H1 (cell line): Measurements from ENCODE around the gene RPS26. TPM values are rescaled to one million over a fixed set of nuclear protein-coding genes. Genes with fewer than 3 reads are reported as not detected.

Experiments
- polyA plus RNA-seq, 7 experiments: library from polyadenylated mRNA; depleted of rRNA in 3 of 7; stranded (reverse) in 5 of 7; unstranded in 2 of 7; fragments of >200 nt in 5 of 7; fragments of 200-250 nt in 2 of 7; gene quantifications; 1 replicate in 5 of 7; 2 replicates in 1 of 7; 4 replicates in 1 of 7; pipeline versions ENCODE4 v1.2.1 to v1.2.3, GENCODE V29; 2011 to 2013; ENCODE audit warnings: missing spikeins in 2 of 7, mixed read lengths in 2 of 7
- total RNA-seq: library from RNA; stranded (reverse); fragmentation: NEBNext Ultra II Directional; extraction: Animal tissue kit (Norgen Biotek cat#: 25700); gene quantifications from 2 replicates; pipeline ENCODE4 v1.2.1, GENCODE V29; 2021
- TF ChIP-seq, protein P1 (sequence below): fragments of 300-600 bp; sonication (generic); IDR thresholded peaks from 2 replicates; pipeline ENCODE4 v1.7.1; 2012; ENCODE audit warnings: low read length, moderate library complexity, mild to moderate bottlenecking, inconsistent platforms; ENCODE audit not compliant: insufficient replicate concordance

The RPS26 gene
- total and polyA plus RNA-seq, 2 of the 8 experiments (the other 6 are each of a cell fraction or from before 2014, with no cell fraction given), result 53.4 to 1,922 TPM

DNA sequence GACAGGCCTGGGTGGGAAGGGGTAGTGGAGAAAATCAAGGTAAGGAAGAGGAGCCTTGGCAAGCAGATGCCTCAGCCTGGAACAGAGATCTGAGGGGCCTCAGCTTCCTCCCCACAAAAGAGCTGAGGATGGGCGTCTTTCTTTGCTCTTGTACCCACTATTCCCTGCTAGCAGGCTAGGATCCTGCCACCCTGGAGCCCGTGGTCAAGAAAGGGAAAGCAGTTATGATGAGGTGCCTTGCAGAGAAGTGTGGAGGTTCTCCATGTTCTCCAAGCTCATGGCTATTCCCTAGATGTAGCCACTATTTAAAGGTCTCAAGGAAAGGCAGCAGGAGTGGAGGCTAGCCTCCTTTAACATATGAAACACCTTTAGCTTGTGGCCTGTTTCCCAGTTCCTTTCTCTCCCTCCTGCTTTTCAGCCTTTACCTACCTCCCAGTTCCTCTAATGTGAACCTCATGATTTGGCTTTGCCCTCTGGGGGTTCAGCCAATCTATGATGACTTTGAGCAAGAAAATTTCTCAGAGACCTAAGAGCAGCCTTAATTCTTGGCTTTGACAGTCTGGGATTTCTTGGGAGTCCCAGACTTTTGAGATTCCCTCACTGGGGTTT lies 19.7 kb upstream of the RPS26 start (continued):
- TF ChIP-seq, protein P1, sequence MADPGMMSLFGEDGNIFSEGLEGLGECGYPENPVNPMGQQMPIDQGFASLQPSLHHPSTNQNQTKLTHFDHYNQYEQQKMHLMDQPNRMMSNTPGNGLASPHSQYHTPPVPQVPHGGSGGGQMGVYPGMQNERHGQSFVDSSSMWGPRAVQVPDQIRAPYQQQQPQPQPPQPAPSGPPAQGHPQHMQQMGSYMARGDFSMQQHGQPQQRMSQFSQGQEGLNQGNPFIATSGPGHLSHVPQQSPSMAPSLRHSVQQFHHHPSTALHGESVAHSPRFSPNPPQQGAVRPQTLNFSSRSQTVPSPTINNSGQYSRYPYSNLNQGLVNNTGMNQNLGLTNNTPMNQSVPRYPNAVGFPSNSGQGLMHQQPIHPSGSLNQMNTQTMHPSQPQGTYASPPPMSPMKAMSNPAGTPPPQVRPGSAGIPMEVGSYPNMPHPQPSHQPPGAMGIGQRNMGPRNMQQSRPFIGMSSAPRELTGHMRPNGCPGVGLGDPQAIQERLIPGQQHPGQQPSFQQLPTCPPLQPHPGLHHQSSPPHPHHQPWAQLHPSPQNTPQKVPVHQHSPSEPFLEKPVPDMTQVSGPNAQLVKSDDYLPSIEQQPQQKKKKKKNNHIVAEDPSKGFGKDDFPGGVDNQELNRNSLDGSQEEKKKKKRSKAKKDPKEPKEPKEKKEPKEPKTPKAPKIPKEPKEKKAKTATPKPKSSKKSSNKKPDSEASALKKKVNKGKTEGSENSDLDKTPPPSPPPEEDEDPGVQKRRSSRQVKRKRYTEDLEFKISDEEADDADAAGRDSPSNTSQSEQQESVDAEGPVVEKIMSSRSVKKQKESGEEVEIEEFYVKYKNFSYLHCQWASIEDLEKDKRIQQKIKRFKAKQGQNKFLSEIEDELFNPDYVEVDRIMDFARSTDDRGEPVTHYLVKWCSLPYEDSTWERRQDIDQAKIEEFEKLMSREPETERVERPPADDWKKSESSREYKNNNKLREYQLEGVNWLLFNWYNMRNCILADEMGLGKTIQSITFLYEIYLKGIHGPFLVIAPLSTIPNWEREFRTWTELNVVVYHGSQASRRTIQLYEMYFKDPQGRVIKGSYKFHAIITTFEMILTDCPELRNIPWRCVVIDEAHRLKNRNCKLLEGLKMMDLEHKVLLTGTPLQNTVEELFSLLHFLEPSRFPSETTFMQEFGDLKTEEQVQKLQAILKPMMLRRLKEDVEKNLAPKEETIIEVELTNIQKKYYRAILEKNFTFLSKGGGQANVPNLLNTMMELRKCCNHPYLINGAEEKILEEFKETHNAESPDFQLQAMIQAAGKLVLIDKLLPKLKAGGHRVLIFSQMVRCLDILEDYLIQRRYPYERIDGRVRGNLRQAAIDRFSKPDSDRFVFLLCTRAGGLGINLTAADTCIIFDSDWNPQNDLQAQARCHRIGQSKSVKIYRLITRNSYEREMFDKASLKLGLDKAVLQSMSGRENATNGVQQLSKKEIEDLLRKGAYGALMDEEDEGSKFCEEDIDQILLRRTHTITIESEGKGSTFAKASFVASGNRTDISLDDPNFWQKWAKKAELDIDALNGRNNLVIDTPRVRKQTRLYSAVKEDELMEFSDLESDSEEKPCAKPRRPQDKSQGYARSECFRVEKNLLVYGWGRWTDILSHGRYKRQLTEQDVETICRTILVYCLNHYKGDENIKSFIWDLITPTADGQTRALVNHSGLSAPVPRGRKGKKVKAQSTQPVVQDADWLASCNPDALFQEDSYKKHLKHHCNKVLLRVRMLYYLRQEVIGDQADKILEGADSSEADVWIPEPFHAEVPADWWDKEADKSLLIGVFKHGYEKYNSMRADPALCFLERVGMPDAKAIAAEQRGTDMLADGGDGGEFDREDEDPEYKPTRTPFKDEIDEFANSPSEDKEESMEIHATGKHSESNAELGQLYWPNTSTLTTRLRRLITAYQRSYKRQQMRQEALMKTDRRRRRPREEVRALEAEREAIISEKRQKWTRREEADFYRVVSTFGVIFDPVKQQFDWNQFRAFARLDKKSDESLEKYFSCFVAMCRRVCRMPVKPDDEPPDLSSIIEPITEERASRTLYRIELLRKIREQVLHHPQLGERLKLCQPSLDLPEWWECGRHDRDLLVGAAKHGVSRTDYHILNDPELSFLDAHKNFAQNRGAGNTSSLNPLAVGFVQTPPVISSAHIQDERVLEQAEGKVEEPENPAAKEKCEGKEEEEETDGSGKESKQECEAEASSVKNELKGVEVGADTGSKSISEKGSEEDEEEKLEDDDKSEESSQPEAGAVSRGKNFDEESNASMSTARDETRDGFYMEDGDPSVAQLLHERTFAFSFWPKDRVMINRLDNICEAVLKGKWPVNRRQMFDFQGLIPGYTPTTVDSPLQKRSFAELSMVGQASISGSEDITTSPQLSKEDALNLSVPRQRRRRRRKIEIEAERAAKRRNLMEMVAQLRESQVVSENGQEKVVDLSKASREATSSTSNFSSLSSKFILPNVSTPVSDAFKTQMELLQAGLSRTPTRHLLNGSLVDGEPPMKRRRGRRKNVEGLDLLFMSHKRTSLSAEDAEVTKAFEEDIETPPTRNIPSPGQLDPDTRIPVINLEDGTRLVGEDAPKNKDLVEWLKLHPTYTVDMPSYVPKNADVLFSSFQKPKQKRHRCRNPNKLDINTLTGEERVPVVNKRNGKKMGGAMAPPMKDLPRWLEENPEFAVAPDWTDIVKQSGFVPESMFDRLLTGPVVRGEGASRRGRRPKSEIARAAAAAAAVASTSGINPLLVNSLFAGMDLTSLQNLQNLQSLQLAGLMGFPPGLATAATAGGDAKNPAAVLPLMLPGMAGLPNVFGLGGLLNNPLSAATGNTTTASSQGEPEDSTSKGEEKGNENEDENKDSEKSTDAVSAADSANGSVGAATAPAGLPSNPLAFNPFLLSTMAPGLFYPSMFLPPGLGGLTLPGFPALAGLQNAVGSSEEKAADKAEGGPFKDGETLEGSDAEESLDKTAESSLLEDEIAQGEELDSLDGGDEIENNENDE, result no peak
- TF ChIP-seq, all 59 proteins: peak for 1
